Choroid plexus epithelial cell (primary cell): Measurements from ENCODE around the gene GPHN.
"Not testable (repeated sequence)": the region's sequence is repeated elsewhere in the genome, so short reads cannot be mapped to it uniquely, and the experiment has no call there.

Experiments
- DNase-seq: peaks from one replicate; pipeline ENCODE4 v3.0.0-alpha.2; 2010; ENCODE audit warnings: low read depth
- H3K4me3 ChIP-seq: 2 replicates; pipeline ENCODE4 v1.5.1; 2011; ENCODE audit warnings: low read depth, mild to moderate bottlenecking, control low read depth, low read length, moderate library complexity
- TF ChIP-seq, protein P1 (sequence below): conservative IDR thresholded peaks from 2 replicates; pipeline ENCODE4 v1.5.1; 2011; ENCODE audit warnings: low read depth, mild to moderate bottlenecking, control low read depth, inconsistent platforms, low read length, moderate library complexity

GPHN gene

DNA sequence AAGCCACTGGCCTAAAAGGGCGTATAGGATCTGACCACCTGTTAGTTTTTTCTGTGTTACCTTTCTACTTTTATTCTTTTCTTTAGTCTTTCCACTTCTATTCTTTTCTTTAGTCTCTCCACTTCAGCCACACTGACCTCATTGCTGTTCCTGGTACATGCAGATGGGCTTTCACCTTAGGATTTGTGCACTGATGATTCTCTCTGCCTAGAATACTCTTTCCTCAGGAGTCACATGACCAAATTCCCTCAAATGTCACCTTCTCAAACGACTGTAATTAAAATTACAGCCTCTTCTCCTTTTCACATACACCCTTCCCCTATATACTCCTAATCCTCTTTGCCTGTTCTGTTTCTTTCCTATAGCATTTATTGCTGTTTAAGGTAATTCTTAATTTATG, 36.0 kb downstream of the GPHN start:
- TF ChIP-seq, protein P1, sequence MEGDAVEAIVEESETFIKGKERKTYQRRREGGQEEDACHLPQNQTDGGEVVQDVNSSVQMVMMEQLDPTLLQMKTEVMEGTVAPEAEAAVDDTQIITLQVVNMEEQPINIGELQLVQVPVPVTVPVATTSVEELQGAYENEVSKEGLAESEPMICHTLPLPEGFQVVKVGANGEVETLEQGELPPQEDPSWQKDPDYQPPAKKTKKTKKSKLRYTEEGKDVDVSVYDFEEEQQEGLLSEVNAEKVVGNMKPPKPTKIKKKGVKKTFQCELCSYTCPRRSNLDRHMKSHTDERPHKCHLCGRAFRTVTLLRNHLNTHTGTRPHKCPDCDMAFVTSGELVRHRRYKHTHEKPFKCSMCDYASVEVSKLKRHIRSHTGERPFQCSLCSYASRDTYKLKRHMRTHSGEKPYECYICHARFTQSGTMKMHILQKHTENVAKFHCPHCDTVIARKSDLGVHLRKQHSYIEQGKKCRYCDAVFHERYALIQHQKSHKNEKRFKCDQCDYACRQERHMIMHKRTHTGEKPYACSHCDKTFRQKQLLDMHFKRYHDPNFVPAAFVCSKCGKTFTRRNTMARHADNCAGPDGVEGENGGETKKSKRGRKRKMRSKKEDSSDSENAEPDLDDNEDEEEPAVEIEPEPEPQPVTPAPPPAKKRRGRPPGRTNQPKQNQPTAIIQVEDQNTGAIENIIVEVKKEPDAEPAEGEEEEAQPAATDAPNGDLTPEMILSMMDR: no peak
- no peak overlapping the region for H3K4me3 ChIP-seq
- DNase-seq: no peak

DNA sequence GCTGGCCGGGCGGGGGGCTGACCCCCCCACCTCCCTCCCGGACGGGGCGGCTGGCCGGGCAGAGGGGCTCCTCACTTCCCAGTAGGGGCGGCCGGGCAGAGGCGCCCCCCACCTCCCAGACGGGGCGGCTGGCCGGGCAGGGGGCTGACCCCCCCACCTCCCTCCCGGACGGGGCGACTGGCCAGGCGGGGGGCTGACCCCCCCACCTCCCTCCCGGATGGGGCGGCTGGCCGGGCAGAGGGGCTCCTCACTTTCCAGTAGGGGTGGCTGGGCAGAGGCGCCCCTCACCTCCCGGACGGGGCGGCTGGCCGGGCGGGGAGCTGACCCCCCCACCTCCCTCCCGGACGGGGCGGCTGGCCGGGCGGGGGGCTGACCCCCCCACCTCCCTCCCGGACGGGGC, 37.2 kb downstream of the GPHN start:
- H3K4me3 ChIP-seq, DNase-seq: not testable (repeated sequence)

GRCh38 chr14:66545751-66546150, 37.8 kb downstream of the GPHN start:
- DNase-seq, H3K4me3 ChIP-seq: not testable (repeated sequence)

GRCh38 chr14:66563731-66564130, 55.8 kb downstream of the GPHN start:
- no peak overlapping the region for H3K4me3 ChIP-seq
- TF ChIP-seq, protein P1: no peak
- DNase-seq: no peak

- no peak overlapping the region for H3K4me3 ChIP-seq
- TF ChIP-seq, protein P1: no peak
- peak; percentile 28 for DNase-seq
Observed at GRCh38 chr14:66568220-66568619, 60.3 kb downstream of the GPHN start.

DNA sequence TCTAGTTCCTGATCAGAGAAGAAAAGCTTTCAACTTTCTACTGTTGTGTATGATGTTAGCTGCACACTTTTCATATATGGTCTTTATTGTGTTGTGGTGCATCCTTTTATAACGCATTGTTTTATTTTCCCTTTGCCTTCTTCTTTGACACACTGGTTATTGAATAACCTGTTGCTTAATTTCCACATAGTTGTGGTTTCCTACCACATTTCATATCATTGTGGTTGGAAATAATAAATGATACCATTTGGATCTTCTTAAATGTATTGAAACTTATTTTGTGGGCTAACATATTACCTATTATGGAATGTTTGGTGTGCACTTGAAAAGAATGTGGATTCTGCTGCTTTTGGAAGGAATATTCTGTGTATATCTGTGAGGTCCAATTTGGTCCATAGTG, 64.9 kb downstream of the GPHN start:
- TF ChIP-seq, protein P1: no peak
- peak; percentile 28 for DNase-seq
- H3K4me3 ChIP-seq: no peak overlapping the region

DNA sequence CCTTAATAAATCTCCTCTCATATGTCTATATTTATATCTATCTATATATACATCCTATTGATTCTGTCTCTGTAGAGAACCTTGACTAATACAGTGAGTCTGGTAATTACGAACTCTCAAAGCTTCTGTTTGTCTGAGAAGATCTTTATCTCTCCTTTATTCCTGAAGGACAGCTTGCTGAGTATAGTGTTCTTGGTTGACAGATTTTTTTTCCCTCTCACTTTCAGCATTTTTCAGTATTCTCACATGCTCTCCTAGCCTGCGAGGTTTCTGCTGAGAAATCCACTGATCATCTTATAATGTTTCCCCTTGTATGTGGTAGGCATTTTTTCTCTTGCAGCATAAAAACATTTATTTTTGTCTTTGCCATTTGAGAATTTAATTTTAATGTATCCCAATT, 67.1 kb downstream of the GPHN start:
- TF ChIP-seq, protein P1: no peak
- DNase-seq: no peak
- H3K4me3 ChIP-seq: no peak overlapping the region

- no peak overlapping the region for H3K4me3 ChIP-seq
- no peak for DNase-seq
- TF ChIP-seq, protein P1: no peak
Observed at GRCh38 chr14:66575939-66576338, 68.0 kb downstream of the GPHN start.

GRCh38 chr14:66587753-66588152, 79.8 kb downstream of the GPHN start:
- not testable (repeated sequence) for H3K4me3 ChIP-seq, DNase-seq
